ENCODE measurements around the gene SENP3.

SENP3 gene

GRCh38 chr17:7577327-7578199, 15.8 kb downstream of the SENP3 start:
- DNase-seq (ENCODE audit: low spot score): no peak

DNA sequence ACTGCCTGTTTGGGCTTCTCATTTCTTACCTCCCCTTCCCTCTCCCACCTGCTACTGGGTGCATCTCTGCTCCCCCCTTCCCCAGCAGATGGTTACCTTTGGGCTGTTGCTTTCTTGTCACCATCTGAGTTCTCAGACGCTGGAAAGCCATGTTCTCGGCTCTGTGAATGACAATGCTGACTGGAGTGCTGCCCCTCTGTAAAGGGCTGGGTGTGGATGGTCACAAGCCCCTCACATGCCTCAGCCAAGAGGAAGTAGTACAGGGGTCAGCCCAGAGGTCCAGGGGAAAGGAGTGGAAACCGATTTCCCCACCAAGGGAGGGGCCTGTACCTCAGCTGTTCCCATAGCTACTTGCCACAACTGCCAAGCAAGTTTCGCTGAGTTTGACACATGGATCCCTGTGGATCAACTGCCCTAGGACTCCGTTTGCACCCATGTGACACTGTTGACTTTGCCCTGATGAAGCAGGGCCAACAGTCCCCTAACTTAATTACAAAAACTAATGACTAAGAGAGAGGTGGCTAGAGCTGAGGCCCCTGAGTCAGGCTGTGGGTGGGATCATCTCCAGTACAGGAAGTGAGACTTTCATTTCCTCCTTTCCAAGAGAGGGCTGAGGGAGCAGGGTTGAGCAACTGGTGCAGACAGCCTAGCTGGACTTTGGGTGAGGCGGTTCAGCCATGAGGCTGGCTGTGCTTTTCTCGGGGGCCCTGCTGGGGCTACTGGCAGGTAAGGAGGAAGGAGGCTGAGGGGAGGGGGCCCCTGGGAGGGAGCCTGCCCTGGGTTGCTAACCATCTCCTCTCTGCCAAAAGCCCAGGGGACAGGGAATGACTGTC, 17.5 kb downstream of the SENP3 start, which contains the start of gene CD68:
Gene CD68, plus strand, starts transcription at position 638 of the 833 bp plus-strand sequence. Its CDS starts 40 bp downstream, at position 678.
- peak; percentile 86 for DNase-seq (ENCODE audit: low spot score)

GRCh38 chr17:7579834-7580603, 18.3 kb downstream of the SENP3 start:
- no peak for DNase-seq (ENCODE audit: low spot score)

- no peak for DNase-seq (ENCODE audit: low spot score)
Measured at GRCh38 chr17:7580604-7581575, 19.2 kb downstream of the SENP3 start.

DNA sequence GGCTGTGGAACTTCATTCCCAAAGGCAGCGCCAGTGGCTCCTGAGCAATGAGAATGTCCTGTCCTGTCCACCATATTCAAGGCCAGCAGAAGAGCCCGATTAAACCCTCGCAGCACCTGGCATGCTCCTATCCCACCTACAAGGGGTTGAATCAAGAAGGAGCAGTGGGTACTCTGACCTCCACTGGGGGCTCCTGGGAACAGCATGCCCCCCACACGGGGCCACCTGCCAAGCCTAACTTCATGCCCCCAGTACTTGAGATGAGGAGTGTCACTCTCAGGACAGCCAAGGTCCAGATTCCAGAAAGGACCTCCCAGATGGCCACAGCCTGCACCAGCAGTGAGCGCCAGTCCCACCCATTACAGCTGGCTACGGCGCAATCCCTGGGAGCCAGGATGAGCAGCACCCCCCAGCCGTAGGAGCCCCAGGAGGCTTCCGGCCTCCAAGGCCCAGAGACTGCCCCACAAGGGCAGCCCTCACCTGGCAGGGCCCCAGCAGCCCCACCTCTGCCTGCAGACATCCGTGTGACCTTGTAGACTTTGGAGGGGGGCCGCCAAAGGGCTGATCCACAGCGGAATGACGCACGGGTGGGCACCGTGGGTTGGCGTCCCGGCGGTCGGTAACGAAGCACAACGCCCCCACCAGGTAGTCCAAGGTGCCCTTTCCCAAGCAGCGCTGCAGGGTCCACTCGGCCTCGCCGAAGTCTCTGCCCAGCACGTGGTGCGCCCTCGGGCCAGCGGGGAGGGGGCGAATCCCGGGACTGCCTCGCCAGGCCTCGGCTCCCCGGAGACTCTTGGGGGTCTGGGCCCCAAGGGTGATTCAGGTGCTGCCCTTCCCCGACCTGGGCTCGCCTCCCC, 20.9 kb downstream of the SENP3 start:
- no peak for DNase-seq (ENCODE audit: low spot score)

DNA sequence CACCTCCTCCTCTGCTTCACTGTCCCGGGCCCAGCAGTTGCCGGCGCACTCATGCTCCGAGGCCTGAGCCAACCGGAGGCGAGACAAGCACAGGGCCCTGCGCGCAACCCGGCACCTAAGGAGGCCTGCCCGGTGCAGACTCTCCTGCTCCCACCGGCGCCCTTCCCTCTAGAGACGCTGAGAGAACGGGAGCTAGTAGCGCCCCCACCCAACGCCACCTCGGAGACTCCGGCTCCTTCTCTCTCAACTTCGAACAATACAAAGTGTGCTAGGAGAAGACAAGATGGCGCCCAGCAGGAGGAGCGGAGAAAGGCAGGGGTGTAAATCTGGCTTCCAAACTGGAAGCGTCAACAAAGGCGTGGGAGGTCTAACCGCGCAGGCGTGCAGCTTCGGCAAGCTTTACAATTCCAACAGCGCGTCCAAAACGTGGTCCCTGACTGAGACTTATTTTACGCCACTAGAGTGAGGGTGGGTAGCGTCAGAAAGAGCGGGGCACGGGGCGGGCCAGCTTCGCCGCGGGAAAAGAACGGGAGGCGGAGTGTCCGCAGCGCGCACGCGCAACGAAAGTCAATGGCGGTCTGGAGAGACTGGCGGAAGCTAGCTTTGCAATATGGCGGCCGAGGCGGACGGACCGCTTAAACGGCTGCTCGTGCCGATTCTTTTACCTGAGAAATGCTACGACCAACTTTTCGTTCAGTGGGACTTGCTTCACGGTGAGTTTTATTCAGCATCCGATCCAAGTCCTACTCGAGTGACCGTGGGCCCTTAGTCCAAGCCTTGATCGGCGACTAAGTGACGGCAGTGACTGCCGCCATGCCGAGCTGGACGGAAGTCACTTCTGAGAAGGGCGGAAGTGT, 21.8 kb downstream of the SENP3 start, which contains the start of gene MPDU1:
Gene MPDU1, plus strand, starts transcription at position 600 of the 857 bp plus-strand sequence. Its CDS starts 11 bp downstream, at position 611.
- peak; percentile 88 for DNase-seq (ENCODE audit: low spot score)

DNA sequence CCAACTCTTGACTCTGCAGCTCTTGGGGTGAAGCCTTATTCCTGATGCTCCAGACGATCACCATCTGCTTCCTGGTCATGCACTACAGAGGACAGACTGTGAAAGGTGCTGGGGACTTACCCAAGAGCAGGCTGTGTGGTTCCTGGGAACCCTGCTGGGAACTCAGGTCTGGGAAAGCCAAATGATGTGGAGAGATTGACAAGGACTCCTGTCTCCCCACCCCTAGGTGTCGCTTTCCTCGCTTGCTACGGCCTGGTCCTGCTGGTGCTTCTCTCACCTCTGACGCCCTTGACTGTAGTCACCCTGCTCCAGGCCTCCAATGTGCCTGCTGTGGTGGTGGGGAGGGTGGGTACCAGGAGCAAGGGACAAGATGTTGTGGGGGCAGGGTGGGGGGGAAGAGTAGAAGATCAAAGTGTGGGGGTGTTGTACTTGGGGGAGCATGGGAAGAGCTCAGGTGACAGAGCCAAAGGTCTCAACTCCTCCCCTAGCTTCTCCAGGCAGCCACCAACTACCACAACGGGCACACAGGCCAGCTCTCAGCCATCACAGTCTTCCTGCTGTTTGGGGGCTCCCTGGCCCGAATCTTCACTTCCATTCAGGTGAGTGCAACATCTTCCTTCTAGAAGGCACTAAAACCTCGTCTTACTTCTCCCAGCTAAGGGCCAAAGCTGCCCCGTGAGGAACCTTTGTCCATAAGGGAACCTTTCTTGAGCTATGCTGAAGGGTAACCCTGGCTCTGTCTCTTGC, 25.1 kb downstream of the SENP3 start:
- peak; percentile 82 for DNase-seq (ENCODE audit: low spot score)

- DNase-seq (ENCODE audit: low spot score): no peak
Measured at GRCh38 chr17:7587420-7588151, 25.9 kb downstream of the SENP3 start.

- DNase-seq (ENCODE audit: low spot score): no peak
Measured at GRCh38 chr17:7588553-7589203, 27.0 kb downstream of the SENP3 start.

- DNase-seq (ENCODE audit: low spot score): no peak
Measured at GRCh38 chr17:7589204-7589868, 27.6 kb downstream of the SENP3 start.

DNA sequence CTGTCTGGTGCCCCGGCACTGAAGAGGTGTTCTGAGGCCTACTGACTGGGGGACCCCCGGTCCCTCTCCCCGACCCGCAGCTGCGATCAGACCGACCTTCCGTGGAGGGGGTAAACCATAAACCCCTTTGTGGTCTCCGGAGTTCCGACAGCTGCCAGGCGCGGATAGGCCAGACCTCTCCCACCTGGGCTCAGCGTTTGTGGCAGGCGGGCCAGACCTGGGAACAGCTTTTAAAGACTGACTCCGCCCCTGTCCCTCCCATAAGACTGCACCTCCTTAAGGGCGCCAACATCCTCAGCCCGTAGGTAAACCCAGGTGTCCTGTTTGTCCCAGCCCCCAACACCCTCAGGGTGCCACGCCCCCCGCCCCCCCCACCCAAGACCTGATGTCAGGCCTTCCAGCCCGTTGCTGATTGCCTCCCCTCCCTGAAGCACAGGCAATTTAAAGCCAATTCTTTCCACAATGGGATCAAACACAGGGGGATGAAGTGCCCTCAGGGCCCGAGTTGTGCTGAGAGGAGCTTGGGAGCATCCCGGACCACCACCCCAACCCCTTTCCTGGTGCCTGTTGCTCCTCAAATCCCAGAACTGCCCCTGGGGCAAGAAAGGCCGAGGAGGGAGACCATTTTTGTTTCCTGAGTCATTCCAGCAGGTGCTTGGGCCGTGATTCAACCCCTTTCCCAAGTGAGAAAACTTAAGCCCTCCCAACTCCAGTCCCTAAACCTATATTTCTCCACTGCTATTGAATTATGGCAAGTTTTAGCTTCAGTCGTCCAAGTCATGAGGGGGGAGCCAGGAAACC, 28.4 kb downstream of the SENP3 start, which contains the start of gene SOX15:
Gene SOX15, minus strand, starts transcription at position 204 of the 801 bp plus-strand sequence. CDS start 418 bp downstream, outside the sequence.
- DNase-seq (ENCODE audit: low spot score): no peak

- no peak for DNase-seq (ENCODE audit: low spot score)
Measured at GRCh38 chr17:7590743-7591142, 29.0 kb downstream of the SENP3 start.

- DNase-seq (ENCODE audit: low spot score): no peak
Measured at GRCh38 chr17:7591596-7591995, 29.9 kb downstream of the SENP3 start.

GRCh38 chr17:7592422-7593021, 30.8 kb downstream of the SENP3 start:
- no peak for DNase-seq (ENCODE audit: low spot score)

DNA sequence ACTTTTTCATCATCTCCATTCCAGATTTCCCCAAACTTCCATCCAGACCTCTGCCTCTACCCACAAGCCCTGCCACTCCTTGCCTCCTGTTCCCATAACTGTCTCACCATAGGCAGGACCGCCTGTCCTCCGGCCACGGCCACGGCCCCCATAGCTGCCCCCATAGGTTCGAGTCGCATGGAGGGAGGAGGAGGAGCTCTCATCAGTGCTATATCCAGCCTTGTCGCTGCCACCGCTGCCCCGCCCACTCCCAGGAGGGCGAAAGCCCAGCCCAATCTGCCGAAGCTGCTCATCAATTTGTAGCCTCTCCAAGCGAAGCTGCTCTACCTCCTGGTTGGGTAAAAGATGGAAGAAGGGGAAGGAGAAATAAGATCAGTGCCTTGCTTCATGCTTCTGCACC, 31.6 kb downstream of the SENP3 start:
- no peak for DNase-seq (ENCODE audit: low spot score)

Data from HuH-7 (cell line).